SJCRH30 (cell line): ENCODE data around the gene ALDOB. TPM values are rescaled to one million over a fixed set of nuclear protein-coding genes. Genes with fewer than 3 reads are reported as not detected.

Source experiments
- DNase-seq, 2 experiments: peaks; one replicate each; pipeline ENCODE4 v3.0.0-alpha.2; 2015 to 2020
- H3K27ac ChIP-seq: fragments of 250-450 bp; sonication (Bioruptor Pico); 2 replicates; pipeline ENCODE4 v1.5.1; 2020; ENCODE audit warnings: mild to moderate bottlenecking, moderate library complexity
- H3K27me3 ChIP-seq: fragments of 250-450 bp; sonication (Bioruptor Pico); 2 replicates; pipeline ENCODE4 v1.5.1; 2020; ENCODE audit warnings: mild to moderate bottlenecking, moderate library complexity
- H3K36me3 ChIP-seq: fragments of 250-450 bp; sonication (Bioruptor Pico); 2 replicates; pipeline ENCODE4 v1.5.1; 2020; ENCODE audit warnings: mild to moderate bottlenecking, moderate library complexity
- H3K4me1 ChIP-seq: fragments of 250-450 bp; sonication (Bioruptor Pico); 2 replicates; pipeline ENCODE4 v1.5.1; 2020; ENCODE audit warnings: mild to moderate bottlenecking, moderate library complexity
- H3K4me3 ChIP-seq: fragments of 250-450 bp; sonication (Bioruptor Pico); 2 replicates; pipeline ENCODE4 v1.5.1; 2020; ENCODE audit warnings: mild to moderate bottlenecking, moderate library complexity
- H3K9me3 ChIP-seq: fragments of 250-450 bp; sonication (Bioruptor Pico); replicated peaks from 2 replicates; pipeline ENCODE4 v1.5.1; 2020; ENCODE audit warnings: mild to moderate bottlenecking, moderate library complexity
- total RNA-seq: library from RNA; depleted of rRNA; stranded (reverse); fragments of >200 nt; shearing (Covaris generic); gene quantifications from 2 replicates; pipeline ENCODE4 v1.2.3, GENCODE V29; 2014

Gene ALDOB
- total RNA-seq, 1 experiment from 2014 or later = not detected

GRCh38 chr9:101467690-101468089 is 32.1 kb upstream of the ALDOB start:
- peaks cover 39% of the 10 kb centered on the region for H3K4me1 ChIP-seq
- peak overlapping the region; percentile 56 for H3K27ac ChIP-seq
- peak overlapping the region; percentile 29; the same call in 1 of the 2 replicates for H3K4me3 ChIP-seq
- no peaks in the 10 kb centered on the region for H3K27me3 ChIP-seq
- peak in 1 of 2 experiments; percentile 39 for DNase-seq
- H3K9me3 ChIP-seq = no peaks in the 10 kb centered on the region
- H3K36me3 ChIP-seq = 0 out of 2 replicates have a peak, but pooled peaks cover 2% of the 10 kb centered on the region

GRCh38 chr9:101466863-101467262 is 31.3 kb upstream of the ALDOB start:
- Histone ChIP-seq H3K36me3 (0 out of 2 replicates have a peak, but pooled peaks cover 2% of the 10 kb centered on the region), H3K9me3 (no peaks in the 10 kb centered on the region), H3K27me3 (no peaks in the 10 kb centered on the region), H3K27ac (no peak overlapping the region), H3K4me3 (no peak overlapping the region), H3K4me1 (peaks cover 44% of the 10 kb centered on the region)
- DNase-seq = no peak

GRCh38 chr9:101465326-101465915 is 29.8 kb upstream of the ALDOB start:
- Histone ChIP-seq H3K4me3 (no peak overlapping the region), H3K27ac (no peak overlapping the region), H3K4me1 (peaks cover 44% of the 10 kb centered on the region), H3K27me3 (no peaks in the 10 kb centered on the region), H3K9me3 (no peaks in the 10 kb centered on the region), H3K36me3 (0 out of 2 replicates have a peak, but pooled peaks cover 2% of the 10 kb centered on the region)
- no peak for DNase-seq

- no peak for DNase-seq
- H3K27me3 ChIP-seq = no peaks in the 10 kb centered on the region
- no peaks in the 10 kb centered on the region for H3K9me3 ChIP-seq
- no peak overlapping the region for H3K27ac ChIP-seq
- H3K4me3 ChIP-seq = no peak overlapping the region
- peaks cover 26% of the 10 kb centered on the region for H3K4me1 ChIP-seq
- H3K36me3 ChIP-seq = no peaks in the 10 kb centered on the region
Observed at GRCh38 chr9:101463397-101463796, 27.8 kb upstream of the ALDOB start.

- H3K27me3 ChIP-seq = no peaks in the 10 kb centered on the region
- no peak overlapping the region for H3K27ac ChIP-seq
- no peak overlapping the region for H3K4me3 ChIP-seq
- no peaks in the 10 kb centered on the region for H3K9me3 ChIP-seq
- H3K4me1 ChIP-seq = peaks cover 18% of the 10 kb centered on the region
- peak in 1 of 2 experiments; percentile 48 for DNase-seq
- H3K36me3 ChIP-seq = no peaks in the 10 kb centered on the region
Observed at GRCh38 chr9:101462558-101462957, 27.0 kb upstream of the ALDOB start.

GRCh38 chr9:101460965-101461364 is 25.4 kb upstream of the ALDOB start:
- no peak for DNase-seq
- no peaks in the 10 kb centered on the region for H3K9me3 ChIP-seq
- H3K4me1 ChIP-seq = peaks cover 7% of the 10 kb centered on the region
- no peaks in the 10 kb centered on the region for H3K36me3 ChIP-seq
- H3K27me3 ChIP-seq = no peaks in the 10 kb centered on the region
- no peak overlapping the region for H3K27ac ChIP-seq
- no peak overlapping the region for H3K4me3 ChIP-seq

- no peaks in the 10 kb centered on the region for H3K36me3 ChIP-seq
- no peaks in the 10 kb centered on the region for H3K27me3 ChIP-seq
- DNase-seq = peak; percentile 55 to 87
- H3K27ac ChIP-seq = no peak overlapping the region
- H3K4me3 ChIP-seq = no peak overlapping the region
- peaks cover 7% of the 10 kb centered on the region for H3K4me1 ChIP-seq
- no peaks in the 10 kb centered on the region for H3K9me3 ChIP-seq
Observed at GRCh38 chr9:101458963-101459631, 23.5 kb upstream of the ALDOB start.

- Histone ChIP-seq H3K9me3 (no peaks in the 10 kb centered on the region), H3K4me1 (no peaks in the 10 kb centered on the region; the same call in 1 of the 2 replicates), H3K27ac (no peak overlapping the region), H3K4me3 (no peak overlapping the region), H3K27me3 (no peaks in the 10 kb centered on the region), H3K36me3 (no peaks in the 10 kb centered on the region)
- DNase-seq = no peak
Observed at GRCh38 chr9:101457003-101457402, 21.4 kb upstream of the ALDOB start.

GRCh38 chr9:101455656-101456240 is 20.2 kb upstream of the ALDOB start:
- H3K9me3 ChIP-seq = no peaks in the 10 kb centered on the region
- no peaks in the 10 kb centered on the region; the same call in 1 of the 2 replicates for H3K4me1 ChIP-seq
- DNase-seq = no peak
- no peaks in the 10 kb centered on the region for H3K36me3 ChIP-seq
- 0 out of 2 replicates have a peak, but pooled peaks cover 2% of the 10 kb centered on the region for H3K27me3 ChIP-seq
- no peak overlapping the region for H3K27ac ChIP-seq
- no peak overlapping the region for H3K4me3 ChIP-seq

GRCh38 chr9:101453776-101454570 is 18.4 kb upstream of the ALDOB start:
- no peak for DNase-seq
- H3K4me1 ChIP-seq = no peaks in the 10 kb centered on the region
- 0 out of 2 replicates have a peak, but pooled peaks cover 8% of the 10 kb centered on the region for H3K27me3 ChIP-seq
- no peaks in the 10 kb centered on the region for H3K36me3 ChIP-seq
- no peak overlapping the region for H3K27ac ChIP-seq
- no peak overlapping the region for H3K4me3 ChIP-seq
- H3K9me3 ChIP-seq = no peaks in the 10 kb centered on the region

- no peak overlapping the region for H3K4me3 ChIP-seq
- DNase-seq = no peak
- H3K27ac ChIP-seq = no peak overlapping the region
- 0 out of 2 replicates have a peak, but pooled peaks cover 8% of the 10 kb centered on the region for H3K27me3 ChIP-seq
- H3K36me3 ChIP-seq = no peaks in the 10 kb centered on the region
- no peaks in the 10 kb centered on the region for H3K9me3 ChIP-seq
- no peaks in the 10 kb centered on the region; the same call in 1 of the 2 replicates for H3K4me1 ChIP-seq
Observed at GRCh38 chr9:101451498-101451897, 15.9 kb upstream of the ALDOB start.

GRCh38 chr9:101450931-101451330 is 15.4 kb upstream of the ALDOB start:
- Histone ChIP-seq H3K27ac (no peak overlapping the region), H3K27me3 (0 out of 2 replicates have a peak, but pooled peaks cover 8% of the 10 kb centered on the region), H3K36me3 (no peaks in the 10 kb centered on the region), H3K9me3 (no peaks in the 10 kb centered on the region), H3K4me3 (no peak overlapping the region), H3K4me1 (no peaks in the 10 kb centered on the region; the same call in 1 of the 2 replicates)
- DNase-seq = no peak

GRCh38 chr9:101449071-101449721 is 13.6 kb upstream of the ALDOB start:
- H3K27ac ChIP-seq = no peak overlapping the region
- H3K4me1 ChIP-seq = no peaks in the 10 kb centered on the region; the same call in 1 of the 2 replicates
- peak; percentile 85 to 88 for DNase-seq
- no peaks in the 10 kb centered on the region for H3K36me3 ChIP-seq
- no peaks in the 10 kb centered on the region for H3K9me3 ChIP-seq
- peak overlapping the region; percentile 63 for H3K4me3 ChIP-seq
- 0 out of 2 replicates have a peak, but pooled peaks cover 8% of the 10 kb centered on the region for H3K27me3 ChIP-seq

- Histone ChIP-seq H3K4me3 (peak overlapping the region; percentile 63), H3K27ac (no peak overlapping the region), H3K4me1 (no peaks in the 10 kb centered on the region; the same call in 1 of the 2 replicates), H3K9me3 (no peaks in the 10 kb centered on the region), H3K36me3 (no peaks in the 10 kb centered on the region), H3K27me3 (0 out of 2 replicates have a peak, but pooled peaks cover 8% of the 10 kb centered on the region)
- DNase-seq = no peak
Observed at GRCh38 chr9:101448680-101449070, 13.1 kb upstream of the ALDOB start.
